DND-41 (cell line): Measurements from ENCODE around the gene CBR4.

Experiments used
- CTCF ChIP-seq: IDR thresholded peaks from 2 replicates; pipeline ENCODE4 v1.5.1; 2012; ENCODE audit warnings: borderline replicate concordance, low read length, moderate library complexity, mild to moderate bottlenecking; ENCODE audit not compliant: poor library complexity, severe bottlenecking; ENCODE audit errors: extremely low read depth
- EZH2 ChIP-seq: IDR thresholded peaks from 3 replicates; pipeline ENCODE4 v1.6.1; 2012; ENCODE audit warnings: borderline replicate concordance, low read depth, mild to moderate bottlenecking, moderate library complexity, low read length, inconsistent platforms; ENCODE audit not compliant: severe bottlenecking

- TF ChIP-seq CTCF (no peak), EZH2 (no peak)
Measured at GRCh38 chr4:168981460-168981859, 28.6 kb downstream of the CBR4 start.
